Endothelial cell (in vitro differentiated cells): ENCODE results near the gene IZUMO4. TPM values are rescaled to one million over a fixed set of nuclear protein-coding genes. Genes with fewer than 3 reads are reported as not detected.

Source experiments
- DNase-seq: peaks from one replicate; pipeline ENCODE4 v3.0.0; 2021; ENCODE audit warnings: low spot score
- H3K27ac Mint-ChIP-seq: one replicate; pipeline ENCODE4 v1.8.0; 2021; ENCODE audit warnings: mixed read lengths, inconsistent platforms; ENCODE audit not compliant: unreplicated experiment
- H3K27me3 Mint-ChIP-seq: one replicate; pipeline ENCODE4 v1.8.0; 2021; ENCODE audit warnings: mild to moderate bottlenecking, moderate library complexity, mixed read lengths, inconsistent platforms; ENCODE audit not compliant: unreplicated experiment
- H3K36me3 Mint-ChIP-seq: one replicate; pipeline ENCODE4 v1.8.0; 2021; ENCODE audit warnings: mild to moderate bottlenecking, low read depth, mixed read lengths, inconsistent platforms; ENCODE audit not compliant: unreplicated experiment
- H3K4me1 Mint-ChIP-seq: one replicate; pipeline ENCODE4 v1.8.0; 2021; ENCODE audit warnings: mild to moderate bottlenecking, mixed read lengths, inconsistent platforms; ENCODE audit not compliant: unreplicated experiment
- H3K4me3 Mint-ChIP-seq: one replicate; pipeline ENCODE4 v1.8.0; 2021; ENCODE audit warnings: mild to moderate bottlenecking, mixed read lengths, inconsistent platforms; ENCODE audit not compliant: unreplicated experiment
- H3K9me3 Mint-ChIP-seq: one replicate; pipeline ENCODE4 v1.8.0; 2021; ENCODE audit warnings: mixed read lengths, inconsistent platforms; ENCODE audit not compliant: unreplicated experiment
- CTCF ChIP-seq: fragments of 200-600 bp; sonication (generic); IDR thresholded peaks from one replicate; pipeline ENCODE4 v1.5.0; 2021; ENCODE audit warnings: antibody characterized with exemption; ENCODE audit not compliant: unreplicated experiment
- total RNA-seq: library from RNA; stranded (reverse); fragmentation: NEBNext Ultra II Directional; extraction: Animal tissue kit (Norgen Biotek cat#: 25700); gene quantifications from one replicate; pipeline ENCODE4 v1.2.1, GENCODE V29; 2021; ENCODE audit not compliant: unreplicated experiment

Gene IZUMO4
- total RNA-seq, 1 donor from 2014 or later = 8.9 TPM

GRCh38 chr19:2148482-2149135, 51.9 kb downstream of the IZUMO4 start:
- peaks cover 3% of the 10 kb centered on the region for H3K36me3 Mint-ChIP-seq
- H3K27ac Mint-ChIP-seq = no peak overlapping the region
- H3K4me3 Mint-ChIP-seq = no peak overlapping the region
- no peak for DNase-seq
- peaks cover 16% of the 10 kb centered on the region for H3K4me1 Mint-ChIP-seq
- TF ChIP-seq CTCF = no peak
- H3K9me3 Mint-ChIP-seq = no peaks in the 10 kb centered on the region
- H3K27me3 Mint-ChIP-seq = peaks cover 7% of the 10 kb centered on the region

Other genes starting within 250 kb of the IZUMO4 start
- 48.1 TPM for gene REXO1, start 248.4 kb upstream of the IZUMO4 start, total RNA-seq
- 19.9 TPM for gene KLF16, start 233.3 kb upstream of the IZUMO4 start, total RNA-seq
- gene ABHD17A, start 211.4 kb upstream of the IZUMO4 start, total RNA-seq = 283 TPM
- gene ADAT3, start 191.5 kb upstream of the IZUMO4 start, total RNA-seq = 10.5 TPM
- 71.8 TPM for gene SCAMP4, start 191.5 kb upstream of the IZUMO4 start, total RNA-seq
- gene CSNK1G2, start 155.7 kb upstream of the IZUMO4 start, total RNA-seq = 110 TPM
- gene BTBD2, start 81.2 kb upstream of the IZUMO4 start, total RNA-seq = 80.5 TPM
- gene MKNK2, start 45.7 kb upstream of the IZUMO4 start, total RNA-seq = 228 TPM
- 88.5 TPM for gene MOB3A, start 589 bp upstream of the IZUMO4 start, total RNA-seq
- 169 TPM for gene AP3D1, start 54.7 kb downstream of the IZUMO4 start, total RNA-seq
- gene DOT1L, start 67.0 kb downstream of the IZUMO4 start, total RNA-seq = 57.1 TPM
- gene PLEKHJ1, start 139.4 kb downstream of the IZUMO4 start, total RNA-seq = 126 TPM
- gene SF3A2, start 139.9 kb downstream of the IZUMO4 start, total RNA-seq = 137 TPM
- 5.6 TPM for gene AMH, start 152.4 kb downstream of the IZUMO4 start, total RNA-seq
- gene JSRP1, start 159.5 kb downstream of the IZUMO4 start, total RNA-seq = not detected
- gene PEAK3, start 185.3 kb downstream of the IZUMO4 start, total RNA-seq = 0.97 TPM
- gene LINGO3, start 211.2 kb downstream of the IZUMO4 start, total RNA-seq = not detected
- 108 TPM for gene LSM7, start 231.7 kb downstream of the IZUMO4 start, total RNA-seq
- gene SPPL2B, start 231.8 kb downstream of the IZUMO4 start, total RNA-seq = 75.2 TPM